GM21528 (cell line): ENCODE data around the gene KRT222.

Source experiments
- ATAC-seq: cut with Tn5 transposase; IDR thresholded peaks from one replicate; pipeline ENCODE4 v1.9.1; 2021; ENCODE audit warnings: mild to moderate bottlenecking, moderate library complexity; ENCODE audit not compliant: unreplicated experiment, low FRiP score

Gene KRT222

DNA sequence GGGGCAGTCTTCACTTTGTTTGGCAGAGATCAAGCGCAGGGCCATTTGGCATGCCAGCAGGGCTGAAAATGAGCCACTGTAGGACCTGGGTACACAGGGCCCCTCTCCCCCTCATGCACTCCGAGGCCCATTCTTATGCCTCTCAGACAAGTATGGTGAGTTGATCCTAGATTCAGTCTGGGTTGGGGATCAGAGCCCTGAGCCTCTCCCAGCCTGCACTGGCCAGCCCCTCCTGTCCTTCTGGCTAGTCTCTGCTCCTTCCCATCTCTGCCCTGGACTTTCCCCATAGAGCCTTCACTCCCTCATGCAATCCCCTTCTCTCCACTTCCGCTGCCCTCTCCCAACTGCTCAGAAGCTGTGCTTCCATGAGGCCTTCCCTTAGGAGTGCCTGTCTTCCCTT lies 48.4 kb downstream of the KRT222 start:
- no peak for ATAC-seq

DNA sequence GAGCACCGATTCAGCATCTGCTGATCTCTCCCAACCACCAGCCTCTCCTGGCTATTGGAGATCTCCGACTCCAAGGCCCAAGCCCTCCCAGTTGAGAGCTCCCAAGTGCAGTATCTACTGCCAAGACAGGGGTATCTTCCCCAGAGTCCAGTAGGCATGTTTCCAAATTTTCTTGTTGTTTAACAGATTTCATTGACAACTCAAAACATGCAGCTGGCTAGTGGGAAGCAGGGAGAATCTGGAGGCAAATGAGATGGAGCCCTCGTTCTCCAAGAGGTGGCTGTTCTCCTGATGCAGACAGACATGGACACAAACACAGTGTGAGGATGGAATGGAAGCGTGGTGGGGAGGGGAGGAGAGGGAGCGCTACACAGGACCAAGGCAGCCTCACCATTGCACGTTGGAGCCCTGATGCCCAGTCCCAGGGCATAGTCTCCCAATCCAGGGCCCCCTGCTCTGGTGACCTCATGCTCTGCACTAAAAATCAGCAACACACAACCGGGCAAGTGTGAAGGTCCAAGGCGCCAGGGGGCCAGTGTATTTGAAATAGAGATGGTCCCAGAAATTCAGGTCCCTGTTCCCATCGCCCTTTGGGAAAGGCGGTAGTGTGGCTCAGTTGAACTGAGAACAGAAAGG lies 49.0 kb downstream of the KRT222 start:
- no peak for ATAC-seq

DNA sequence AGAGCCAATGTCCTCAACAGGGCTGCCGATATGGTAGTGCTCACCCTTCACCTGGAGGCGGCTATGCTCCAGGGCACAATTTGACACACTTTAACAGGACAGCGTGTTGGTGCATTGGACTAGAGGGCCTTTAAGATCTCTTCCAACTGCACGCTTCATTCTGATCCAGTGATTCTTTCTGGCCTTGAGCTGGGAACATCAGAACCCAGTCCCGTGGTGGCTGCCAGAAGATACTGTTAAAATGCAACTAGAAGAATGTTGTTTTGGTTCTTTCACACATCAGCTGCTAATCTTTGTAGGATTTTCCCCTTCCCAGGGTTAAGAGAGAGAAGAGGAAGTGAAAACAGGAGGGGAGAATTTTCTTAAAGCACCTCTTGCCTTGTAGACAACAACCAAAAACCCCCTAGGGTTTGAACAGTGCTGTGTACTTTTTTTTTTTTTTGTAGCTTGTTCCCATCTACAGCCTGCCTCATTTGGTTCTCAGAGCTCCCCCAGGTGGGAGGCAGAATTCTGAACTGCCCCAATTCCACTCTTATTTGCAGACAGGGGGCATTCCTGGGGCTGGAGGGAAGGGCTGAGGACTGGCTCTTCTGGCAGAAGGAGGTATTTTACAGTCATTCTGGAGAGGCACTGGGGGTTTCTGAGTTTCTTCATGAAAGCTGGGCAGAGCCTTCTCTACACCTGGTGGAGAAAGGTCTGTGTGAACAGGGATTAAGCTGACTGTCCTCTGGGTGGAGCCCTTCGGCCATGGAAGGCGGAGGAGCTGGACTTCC lies 49.7 kb downstream of the KRT222 start:
- peak; percentile 58 for ATAC-seq

DNA sequence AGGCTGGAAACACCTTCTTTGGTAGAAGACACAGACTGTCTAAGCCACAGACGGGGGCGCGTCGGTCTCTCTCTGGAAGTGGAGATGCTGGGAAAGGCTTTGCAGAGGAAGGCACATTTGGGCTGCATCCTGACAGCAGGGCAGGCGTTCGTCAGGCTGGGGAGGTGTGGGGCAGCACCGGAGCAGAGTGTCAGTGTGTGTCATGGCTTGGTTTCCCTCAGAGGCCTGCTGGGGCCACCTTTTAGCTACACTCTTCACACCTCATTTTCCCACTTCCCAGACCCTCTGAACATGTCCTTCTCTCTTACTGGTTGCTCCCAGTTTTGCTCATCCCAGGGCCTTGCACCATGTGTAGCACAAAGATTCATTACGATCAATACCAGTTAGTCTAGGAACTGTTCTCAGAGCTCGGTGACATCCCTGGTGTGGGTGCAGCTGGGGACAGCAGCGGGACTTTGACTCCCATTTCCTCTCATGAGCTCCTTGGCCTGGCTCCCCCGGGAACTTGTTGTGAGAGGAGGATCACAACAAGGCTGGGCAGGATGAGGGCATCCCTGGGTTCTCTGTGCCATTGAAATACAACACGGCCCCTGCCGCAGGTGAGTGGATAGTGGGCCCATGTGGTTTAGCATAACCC lies 50.4 kb downstream of the KRT222 start:
- ATAC-seq = no peak

DNA sequence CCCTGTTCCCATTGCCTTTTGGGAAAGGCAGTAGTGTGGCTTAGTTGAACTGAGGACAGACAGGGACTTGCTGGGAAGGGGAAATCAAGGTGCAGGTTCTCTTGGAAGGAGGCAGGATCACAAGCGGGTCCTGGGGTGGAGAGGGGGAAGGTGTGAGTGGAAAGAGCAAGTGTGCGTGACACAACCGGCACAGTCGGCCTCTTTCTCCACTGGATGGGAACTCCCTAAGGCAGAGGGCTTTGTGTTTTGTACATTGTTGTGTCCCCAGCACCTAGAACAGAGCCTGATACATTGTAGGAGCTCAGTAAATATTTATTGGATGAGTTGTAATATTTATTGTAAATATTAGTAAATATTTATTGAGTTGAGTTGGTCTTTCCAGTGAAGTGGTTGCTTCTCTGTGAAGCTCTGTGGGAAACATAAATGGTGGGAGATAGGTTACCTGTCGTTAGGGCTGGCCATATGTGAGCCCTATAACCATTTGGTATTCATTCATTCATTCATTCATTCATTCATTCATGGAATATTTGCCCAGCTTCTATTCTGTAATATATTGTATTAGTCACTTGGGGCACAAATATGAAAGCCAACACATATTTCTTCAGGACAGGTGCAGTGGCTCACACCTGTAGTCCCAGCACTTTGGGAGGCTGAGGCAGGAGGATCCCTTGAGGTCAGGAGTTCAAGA lies 51.4 kb downstream of the KRT222 start:
- no peak for ATAC-seq

DNA sequence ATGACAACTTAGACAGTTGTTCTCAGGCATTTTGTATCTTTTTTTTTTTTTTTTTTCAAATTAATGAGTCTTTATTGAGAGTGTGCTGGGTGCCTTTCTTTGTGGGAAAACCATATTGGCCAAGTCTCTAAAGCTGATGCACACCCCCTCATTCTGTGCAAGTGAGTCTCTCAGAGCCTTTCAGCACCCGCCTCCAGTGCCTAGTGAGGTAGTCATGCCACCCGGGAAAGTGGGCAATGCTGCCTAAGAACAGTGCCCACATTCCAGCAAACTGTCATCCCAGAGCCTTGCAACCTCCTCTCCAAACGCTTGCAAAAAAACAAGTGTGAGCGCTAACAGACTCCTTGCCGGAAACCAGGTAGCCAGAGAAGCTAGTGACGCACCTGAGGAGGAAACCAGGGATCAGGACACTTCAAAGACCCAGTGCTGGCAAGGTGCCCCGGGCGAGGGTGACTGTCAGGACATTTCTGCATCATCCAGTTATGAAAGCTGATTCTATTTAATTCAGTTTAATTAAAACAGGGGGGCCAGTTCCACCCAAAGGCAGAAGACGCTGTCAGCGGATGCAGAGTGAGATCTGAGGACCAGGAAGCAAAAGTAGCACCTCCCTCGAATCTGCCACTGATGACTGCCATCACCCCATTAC lies 52.3 kb downstream of the KRT222 start:
- no peak for ATAC-seq

DNA sequence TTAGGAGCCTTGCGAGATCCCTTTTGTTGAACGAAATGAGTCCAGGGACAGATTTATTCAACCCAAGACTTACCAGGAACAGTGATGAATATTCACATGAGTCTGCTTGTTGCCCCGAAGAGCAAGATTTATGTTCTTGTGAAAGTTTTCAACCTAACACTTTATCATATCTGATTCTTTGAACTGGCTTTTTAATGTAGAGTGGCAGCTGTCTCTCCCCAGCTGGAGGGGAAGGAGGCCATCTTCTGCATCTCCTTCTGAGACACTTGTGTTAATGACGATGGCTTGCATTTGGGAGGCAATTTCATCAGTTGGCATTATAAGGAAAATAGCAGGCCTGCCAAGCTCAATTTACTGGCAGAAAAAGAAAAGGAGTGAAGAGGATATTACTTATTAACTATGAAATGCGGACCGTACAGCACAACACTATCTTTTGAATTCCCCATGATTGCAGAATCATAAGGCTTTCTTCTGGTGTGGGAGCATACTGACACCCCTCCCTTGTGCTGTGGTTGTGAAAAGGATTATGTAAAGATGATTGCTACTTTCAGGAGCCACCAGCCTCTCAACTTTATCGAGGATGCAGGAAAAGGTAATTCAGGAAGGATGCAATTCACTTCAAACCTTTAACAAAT lies 53.0 kb downstream of the KRT222 start:
- ATAC-seq = no peak

DNA sequence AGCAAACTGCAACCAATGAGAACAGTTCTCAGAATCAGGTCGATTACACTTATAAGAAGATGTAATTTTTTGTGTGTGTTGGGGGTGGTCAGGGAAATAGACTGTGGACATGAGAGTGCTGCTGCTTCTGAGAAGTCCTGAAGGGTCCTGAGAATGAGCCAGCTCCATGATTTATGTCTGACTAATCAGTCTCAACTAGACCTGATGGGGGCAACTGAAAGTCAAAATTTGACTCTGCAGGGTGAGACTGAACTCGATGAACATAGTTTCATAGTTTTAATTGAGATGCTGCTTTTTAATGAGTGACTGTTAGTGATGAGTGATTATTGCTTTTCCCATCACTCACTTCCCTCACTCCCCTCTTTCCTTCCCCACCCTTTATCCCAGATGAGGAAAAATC lies 54.6 kb downstream of the KRT222 start:
- ATAC-seq = no peak

DNA sequence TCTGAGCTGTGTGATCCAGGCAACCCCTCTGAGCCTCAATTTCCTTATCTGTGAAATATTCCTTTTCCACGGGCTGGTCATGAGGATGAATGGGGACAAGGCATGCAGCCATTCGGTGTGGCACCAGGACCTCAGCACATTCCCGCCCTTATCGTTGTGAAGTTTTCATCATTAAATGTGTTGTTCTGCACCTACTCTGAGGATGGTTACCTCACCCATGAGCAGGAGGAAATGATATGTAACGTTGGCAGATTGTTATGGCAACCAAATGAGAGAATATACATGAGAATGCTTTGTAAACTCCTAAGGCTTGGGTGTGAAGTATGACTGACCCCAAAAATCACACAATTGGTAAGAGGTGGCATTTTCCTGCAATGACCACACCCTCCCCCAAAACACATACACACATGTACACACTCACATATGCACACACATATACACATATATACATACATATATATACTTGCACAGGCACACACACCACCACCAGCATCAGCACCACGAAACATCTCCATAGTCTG lies 56.9 kb downstream of the KRT222 start:
- no peak for ATAC-seq

DNA sequence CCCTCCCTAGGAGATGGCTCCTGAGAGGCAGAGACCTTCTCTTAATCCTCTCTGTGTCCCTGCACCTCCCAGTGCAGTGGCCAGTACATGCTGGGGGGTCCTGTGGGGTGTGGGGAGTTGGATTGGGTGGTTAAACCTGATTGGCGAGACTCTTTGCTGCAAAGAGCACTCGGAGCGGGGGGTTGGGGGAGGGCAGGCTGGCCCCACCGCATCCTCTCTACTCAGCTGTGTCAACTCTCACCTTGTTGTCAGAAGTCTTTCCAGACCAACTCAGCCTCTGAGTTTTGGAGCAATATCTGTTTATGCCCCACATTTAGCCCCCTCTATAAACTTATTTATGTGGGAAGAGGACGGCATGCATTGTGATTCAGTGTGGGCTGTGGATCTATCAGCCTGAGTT lies 57.3 kb downstream of the KRT222 start:
- ATAC-seq = no peak

DNA sequence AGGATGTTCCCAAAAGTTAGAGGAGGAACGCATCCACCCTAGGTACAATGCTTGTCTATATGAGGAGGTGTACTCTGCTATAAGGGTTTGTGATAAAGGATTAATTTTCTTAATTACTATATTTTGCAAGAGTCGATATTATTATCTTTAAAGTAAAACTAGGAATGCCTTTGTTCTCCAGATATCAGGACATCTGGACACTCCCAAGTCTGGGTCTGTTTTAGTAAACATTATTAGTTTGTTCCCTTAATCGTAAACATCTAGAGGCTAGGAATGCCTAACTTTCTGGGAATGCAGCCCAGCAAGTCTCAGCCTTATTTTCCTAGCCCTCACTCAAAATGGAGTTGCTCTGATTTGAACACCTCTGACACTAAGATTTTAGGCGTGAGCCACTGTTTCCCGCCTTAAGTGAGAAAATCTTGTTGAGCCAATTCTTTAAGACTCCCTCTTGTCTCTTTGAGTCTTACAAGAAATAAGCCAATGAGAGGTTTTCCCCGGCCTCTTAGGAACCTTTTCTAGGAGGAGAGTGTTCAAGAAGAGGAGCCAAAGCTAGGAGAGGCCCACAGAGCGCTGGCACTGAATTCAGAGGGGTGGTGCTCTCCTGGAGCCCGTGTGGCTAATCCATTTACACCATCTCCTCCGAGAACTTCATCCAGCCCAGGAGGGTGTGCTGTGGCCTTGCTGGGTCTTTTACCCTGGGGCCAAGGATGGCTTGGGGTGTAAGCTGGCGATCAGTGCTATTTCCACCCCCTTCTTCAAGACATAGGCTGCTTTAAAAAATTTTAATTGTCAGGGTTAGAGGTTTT lies 58.2 kb downstream of the KRT222 start:
- no peak for ATAC-seq

DNA sequence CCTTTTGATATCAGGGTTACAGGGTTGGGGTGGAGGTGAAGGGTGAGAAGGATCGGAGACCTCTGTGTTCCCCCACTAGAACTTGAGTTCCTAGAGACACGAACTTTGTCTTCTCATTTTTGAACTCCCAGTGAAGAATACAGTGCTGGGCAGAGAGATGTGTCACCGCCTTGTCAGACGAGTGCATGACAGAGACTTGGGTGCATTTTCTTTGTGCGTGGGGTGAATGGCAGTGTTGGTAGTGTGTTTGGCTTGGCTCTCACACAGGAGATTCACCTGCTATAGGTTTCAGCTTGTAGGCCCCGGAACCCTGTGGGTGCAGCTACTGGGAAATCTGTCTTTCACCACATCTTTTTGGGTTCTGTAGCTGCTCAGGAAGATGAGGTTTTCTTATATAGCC lies 59.7 kb downstream of the KRT222 start:
- ATAC-seq = no peak
